HepG2 (cell line): ENCODE results near the gene GRIN2D. TPM values are rescaled to one million over a fixed set of nuclear protein-coding genes. Genes with fewer than 3 reads are reported as not detected.
A peak's percentile ranks its signal among the peaks of the same experiment; 100 is the strongest.

Experiments
- AGO2 ChIP-seq: fragments of 200-400 bp; formaldehyde crosslinking; optimal IDR thresholded peaks from 2 replicates; pipeline ENCODE3; 2017; ENCODE audit warnings: mild to moderate bottlenecking, low read depth, low read length, moderate library complexity
- CHD4 ChIP-seq: fragments of 200-600 bp; sonication (generic); IDR thresholded peaks from 2 replicates; pipeline ENCODE4 v1.7.0; 2017; ENCODE audit warnings: mild to moderate bottlenecking, low read length, borderline replicate concordance
- CREM ChIP-seq, 2 experiments: sonication (generic) in 1 of 2; formaldehyde crosslinking in 1 of 2; IDR thresholded peaks; 2 replicates each; pipeline versions ENCODE4 v1.4.0 to v1.6.1; 2016 to 2020; ENCODE audit warnings: antibody characterized with exemption in 1 of 2, mild to moderate bottlenecking in 1 of 2, missing genetic modification reagents in 1 of 2
- FOSL1 ChIP-seq: sonication (generic); formaldehyde crosslinking; IDR thresholded peaks from 2 replicates; pipeline ENCODE4 v1.9.0; 2021; ENCODE audit warnings: missing genetic modification reagents, borderline replicate concordance
- FOSL2 ChIP-seq: sonication (generic); formaldehyde crosslinking; IDR thresholded peaks from 2 replicates; pipeline ENCODE4 v1.4.0; 2020; ENCODE audit warnings: missing genetic modification reagents
- FOXK2 ChIP-seq: fragments of 450-650 bp; IDR thresholded peaks from 2 replicates; pipeline ENCODE4 v1.6.1; 2016
- FOXO4 ChIP-seq: sonication (generic); formaldehyde crosslinking; conservative IDR thresholded peaks from 2 replicates; pipeline ENCODE4 v1.8.1; 2023; ENCODE audit warnings: missing genetic modification reagents
- IKZF5 ChIP-seq: IDR thresholded peaks from 2 replicates; pipeline ENCODE4 v1.6.1; 2018; ENCODE audit warnings: missing genetic modification reagents, mild to moderate bottlenecking, missing compliant biosample characterization
- MIER3 ChIP-seq: IDR thresholded peaks from 2 replicates; pipeline ENCODE4 v1.6.1; 2016; ENCODE audit warnings: missing compliant biosample characterization, borderline replicate concordance
- MLXIP ChIP-seq: sonication (generic); formaldehyde crosslinking; IDR thresholded peaks from 2 replicates; pipeline ENCODE4 v1.9.0; 2021; ENCODE audit warnings: missing genetic modification reagents, borderline replicate concordance
- NCOA5 ChIP-seq: sonication (generic); formaldehyde crosslinking; IDR thresholded peaks from 2 replicates; pipeline ENCODE4 v1.4.0; 2020; ENCODE audit warnings: missing genetic modification reagents
- NR0B2 ChIP-seq: sonication (generic); formaldehyde crosslinking; IDR thresholded peaks from 2 replicates; pipeline ENCODE4 v1.4.0; 2020; ENCODE audit warnings: mild to moderate bottlenecking, missing genetic modification reagents
- RARA ChIP-seq: IDR thresholded peaks from 2 replicates; pipeline ENCODE4 v1.6.1; 2016; ENCODE audit warnings: missing genetic modification reagents, missing compliant biosample characterization
- RBFOX2 ChIP-seq: fragments of 200-400 bp; formaldehyde crosslinking; IDR thresholded peaks from 2 replicates; pipeline ENCODE4 v1.6.1; 2017; ENCODE audit warnings: low read depth, mild to moderate bottlenecking, low read length
- RBM39 ChIP-seq: fragments of 200-400 bp; formaldehyde crosslinking; IDR thresholded peaks from one replicate; pipeline ENCODE4 v1.6.1; 2018; ENCODE audit warnings: antibody characterized with exemption, mild to moderate bottlenecking, low read depth, low read length; ENCODE audit not compliant: poor library complexity, severe bottlenecking
- RCOR2 ChIP-seq: IDR thresholded peaks from 2 replicates; pipeline ENCODE4 v1.6.1; 2016; ENCODE audit warnings: missing biosample characterization, missing genetic modification reagents
- SIN3B ChIP-seq: fragments of 150-350 bp; IDR thresholded peaks from 2 replicates; pipeline ENCODE4 v1.6.1; 2014; ENCODE audit warnings: low read length
- TEAD3 ChIP-seq: optimal IDR thresholded peaks from 2 replicates; pipeline ENCODE3; 2016; ENCODE audit warnings: borderline replicate concordance
- ZNF234 ChIP-seq: sonication (generic); formaldehyde crosslinking; conservative IDR thresholded peaks from 2 replicates; pipeline ENCODE4 v1.5.1; 2020; ENCODE audit warnings: mild to moderate bottlenecking, missing genetic modification reagents
- ZNF333 ChIP-seq: sonication (generic); formaldehyde crosslinking; IDR thresholded peaks from 2 replicates; pipeline ENCODE4 v1.4.0; 2020; ENCODE audit warnings: mild to moderate bottlenecking, missing genetic modification reagents, borderline replicate concordance
- ZNF501 ChIP-seq: sonication (generic); formaldehyde crosslinking; IDR thresholded peaks from 2 replicates; pipeline ENCODE4 v1.5.1; 2020; ENCODE audit warnings: mild to moderate bottlenecking, moderate library complexity, missing genetic modification reagents
- ZNF543 ChIP-seq: sonication (generic); formaldehyde crosslinking; IDR thresholded peaks from 2 replicates; pipeline ENCODE4 v1.4.0; 2020; ENCODE audit warnings: mild to moderate bottlenecking, missing genetic modification reagents
- ZNF572 ChIP-seq: sonication (generic); formaldehyde crosslinking; IDR thresholded peaks from 2 replicates; pipeline ENCODE4 v1.5.1; 2020; ENCODE audit warnings: mild to moderate bottlenecking, missing genetic modification reagents
- ZNF644 ChIP-seq: IDR thresholded peaks from 2 replicates; pipeline ENCODE4 v1.6.1; 2016; ENCODE audit warnings: low read depth
- ZNF746 ChIP-seq: sonication (generic); formaldehyde crosslinking; IDR thresholded peaks from 2 replicates; pipeline ENCODE4 v1.8.0; 2022; ENCODE audit warnings: mild to moderate bottlenecking, missing genetic modification reagents
- polyA plus RNA-seq, 8 experiments: library from polyadenylated mRNA; depleted of rRNA in 3 of 8; stranded (reverse) in 7 of 8; unstranded in 1 of 8; fragments of >200 nt; fragmentation: Illumina TruSeq in 4 of 8; extraction: Trizol in 4 of 8; gene quantifications; 2 replicates each; pipeline versions ENCODE4 v1.2.1 to v1.2.3, GENCODE V29; 2011 to 2016; ENCODE audit warnings: low read depth in 4 of 8, missing spikeins in 1 of 8, mixed read lengths in 1 of 8; ENCODE audit not compliant: insufficient read depth in 1 of 8
- total RNA-seq, 5 experiments: library from RNA; depleted of rRNA; stranded (reverse); fragments of >200 nt; fragmentation: Illumina TruSeq; extraction: Trizol; gene quantifications; 2 replicates each; pipeline ENCODE4 v1.2.3, GENCODE V29; 2016; ENCODE audit warnings: low read depth in 1 of 5

GRIN2D gene
- total and polyA plus RNA-seq, 2 of the 13 experiments (the other 11 are each of a cell fraction or from before 2014, with no cell fraction given) = 0.02 to 0.13 TPM

GRCh38 chr19:48362716-48363499 is 30.6 kb upstream of the GRIN2D start (continued):
- no peak for TF ChIP-seq MLXIP (CRISPR knock-in tag)
- peak; percentile 18; the same call in 1 of the 2 replicates for TF ChIP-seq FOSL2
- peak; percentile 65; the same call in 1 of the 2 replicates for TF ChIP-seq CHD4
- TF ChIP-seq AGO2 = peak; percentile 95
- TF ChIP-seq TEAD3 (CRISPR knock-in tag) = peak; percentile 94
- TF ChIP-seq NCOA5 = no peak
- TF ChIP-seq SIN3B = no peak
- no peak for TF ChIP-seq ZNF234 (CRISPR knock-in tag)
- TF ChIP-seq ZNF644 (CRISPR knock-in tag) = no peak
- no peak for TF ChIP-seq FOXK2
- no peak for TF ChIP-seq NR0B2 (CRISPR knock-in tag)
- no peak for TF ChIP-seq RARA (CRISPR knock-in tag)
- TF ChIP-seq ZNF572 (CRISPR knock-in tag) = no peak
- TF ChIP-seq IKZF5 (CRISPR knock-in tag) = 0 out of 2 replicates have a peak, but pooled peaks have one; percentile 33
- TF ChIP-seq RBM39 = peak; percentile 75
- 0 out of 2 replicates have a peak, but pooled peaks have one; percentile 54 for TF ChIP-seq ZNF543 (CRISPR knock-in tag)
- peak; percentile 91 for TF ChIP-seq CREM (IDR thresholded peaks at IDR 0.05)
- TF ChIP-seq CREM (CRISPR knock-in tag; IDR thresholded peaks at IDR 0.05) = no peak
- peak; percentile 44; the same call in 1 of the 2 replicates for TF ChIP-seq ZNF746
- no peak for TF ChIP-seq ZNF333
- 0 out of 2 replicates have a peak, but pooled peaks have one; percentile 73 for TF ChIP-seq FOXO4 (CRISPR knock-in tag)
- no peak; the same call in 1 of the 2 replicates for TF ChIP-seq MIER3 (CRISPR knock-in tag)
- TF ChIP-seq RCOR2 = no peak
- TF ChIP-seq RBFOX2 = peak; percentile 82
- TF ChIP-seq ZNF501 (CRISPR knock-in tag) = no peak; the same call in 1 of the 2 replicates
- TF ChIP-seq FOSL1 (CRISPR knock-in tag) = no peak
